GM12878 (cell line): ENCODE results near the gene NDOR1. TPM values are rescaled to one million over a fixed set of nuclear protein-coding genes. Genes with fewer than 3 reads are reported as not detected.
A peak's percentile ranks its signal among the peaks of the same experiment; 100 is the strongest.

ENCODE experiments used
- BMI1 ChIP-seq: fragments of 450-650 bp; IDR thresholded peaks from 2 replicates; pipeline ENCODE4 v1.6.1; 2016; ENCODE audit warnings: mild to moderate bottlenecking, moderate library complexity, borderline replicate concordance
- CHD1 ChIP-seq: IDR thresholded peaks from 2 replicates; pipeline ENCODE4 v1.6.1; 2012; ENCODE audit warnings: low read depth, low read length, improper control_type of control experiment
- ESRRA ChIP-seq: IDR thresholded peaks from 2 replicates; pipeline ENCODE4 v1.6.1; 2012; ENCODE audit warnings: mild to moderate bottlenecking, low read length, improper control_type of control experiment
- FOXM1 ChIP-seq: IDR thresholded peaks from 2 replicates; pipeline ENCODE4 v1.6.1; 2012; ENCODE audit warnings: low read depth, mild to moderate bottlenecking, inconsistent platforms, low read length, moderate library complexity
- GABPA ChIP-seq: IDR thresholded peaks from 2 replicates; pipeline ENCODE4 v1.6.1; 2014; ENCODE audit warnings: antibody characterized with exemption, low read depth, mild to moderate bottlenecking, inconsistent platforms
- IKZF1 ChIP-seq: fragments of 450-650 bp; conservative IDR thresholded peaks from 2 replicates; pipeline ENCODE4 v1.6.1; 2017; ENCODE audit warnings: antibody characterized with exemption, mild to moderate bottlenecking
- MEF2B ChIP-seq: fragments of 450-650 bp; IDR thresholded peaks from 2 replicates; pipeline ENCODE4 v1.6.1; 2018; ENCODE audit warnings: mild to moderate bottlenecking, moderate library complexity; ENCODE audit not compliant: partially characterized antibody, poor library complexity, severe bottlenecking
- MXI1 ChIP-seq: fragments of 150-350 bp; IDR thresholded peaks from 2 replicates; pipeline ENCODE4 v1.6.1; 2011; ENCODE audit warnings: low read depth, mild to moderate bottlenecking, inconsistent platforms, low read length, improper control_type of control experiment
- NFYB ChIP-seq: IDR thresholded peaks from 2 replicates; pipeline ENCODE4 v1.6.1; 2011; ENCODE audit warnings: low read depth, mild to moderate bottlenecking, low read length, improper control_type of control experiment, moderate library complexity; ENCODE audit not compliant: insufficient read depth
- POU2F2 ChIP-seq: IDR thresholded peaks from 3 replicates; pipeline ENCODE4 v1.6.1; 2011; ENCODE audit warnings: low read depth, mild to moderate bottlenecking, low read length, borderline replicate concordance
- SUZ12 ChIP-seq: fragments of 200-600 bp; sonication (generic); IDR thresholded peaks from one replicate; pipeline ENCODE4 v1.6.1; 2018; ENCODE audit warnings: antibody characterized with exemption, mild to moderate bottlenecking; ENCODE audit not compliant: unreplicated experiment
- TAF1 ChIP-seq: IDR thresholded peaks from 2 replicates; pipeline ENCODE4 v1.6.1; 2011; ENCODE audit warnings: mild to moderate bottlenecking, low read depth, low read length, borderline replicate concordance
- ZBTB4 ChIP-seq: fragments of 450-650 bp; formaldehyde crosslinking; IDR thresholded peaks from 2 replicates; pipeline ENCODE4 v1.4.0; 2022; ENCODE audit warnings: mild to moderate bottlenecking, moderate library complexity
- ZNF217 ChIP-seq: fragments of 450-650 bp; IDR thresholded peaks from 2 replicates; pipeline ENCODE4 v1.6.1; 2017; ENCODE audit warnings: antibody characterized with exemption, mild to moderate bottlenecking
- polyA plus RNA-seq, 11 experiments: library from polyadenylated mRNA; depleted of rRNA in 4 of 11; unstranded in 6 of 11; stranded (reverse) in 5 of 11; fragments of >200 nt; fragmentation: Nextera tagmentation in 4 of 11; fragmentation: Illumina TruSeq in 1 of 11; extraction: Ambion mirVana in 4 of 11; extraction: Trizol in 1 of 11; gene quantifications; 1 replicate in 1 of 11; 2 replicates in 10 of 11; pipeline versions ENCODE4 v1.2.1 to v1.2.3, GENCODE V29; 2011 to 2016; ENCODE audit warnings: inconsistent platforms in 2 of 11, missing spikeins in 2 of 11, low read depth in 1 of 11
- total RNA-seq, 4 experiments: library from RNA; depleted of rRNA in 3 of 4; stranded (reverse); fragments of >200 nt in 3 of 4; fragmentation: Illumina TruSeq in 1 of 4; extraction: Trizol in 1 of 4; gene quantifications; 2 replicates each; pipeline versions ENCODE4 v1.2.1 to v1.2.3, GENCODE V29; 2013 to 2021
- TF ChIP-seq, protein P1 (sequence below): fragments of 450-650 bp; IDR thresholded peaks from 2 replicates; pipeline ENCODE4 v1.6.1; 2016; ENCODE audit warnings: mild to moderate bottlenecking
- TF ChIP-seq, protein P2 (sequence below): fragments of 150-350 bp; IDR thresholded peaks from 2 replicates; pipeline ENCODE4 v1.6.1; 2016; ENCODE audit warnings: low read depth, low read length
- TF ChIP-seq, protein P3 (sequence below): fragments of 450-650 bp; IDR thresholded peaks from 2 replicates; pipeline ENCODE4 v1.6.1; 2016; ENCODE audit warnings: mild to moderate bottlenecking
- TF ChIP-seq, protein P4 (sequence below): IDR thresholded peaks from 2 replicates; pipeline ENCODE4 v1.6.1; 2012; ENCODE audit warnings: low read depth, low read length, improper control_type of control experiment

NDOR1 gene
- total and polyA plus RNA-seq, 10 of the 15 experiments (the other 5 are each of a cell fraction or from before 2014, with no cell fraction given), result 0.04 to 32.9 (median 11.1) TPM

DNA sequence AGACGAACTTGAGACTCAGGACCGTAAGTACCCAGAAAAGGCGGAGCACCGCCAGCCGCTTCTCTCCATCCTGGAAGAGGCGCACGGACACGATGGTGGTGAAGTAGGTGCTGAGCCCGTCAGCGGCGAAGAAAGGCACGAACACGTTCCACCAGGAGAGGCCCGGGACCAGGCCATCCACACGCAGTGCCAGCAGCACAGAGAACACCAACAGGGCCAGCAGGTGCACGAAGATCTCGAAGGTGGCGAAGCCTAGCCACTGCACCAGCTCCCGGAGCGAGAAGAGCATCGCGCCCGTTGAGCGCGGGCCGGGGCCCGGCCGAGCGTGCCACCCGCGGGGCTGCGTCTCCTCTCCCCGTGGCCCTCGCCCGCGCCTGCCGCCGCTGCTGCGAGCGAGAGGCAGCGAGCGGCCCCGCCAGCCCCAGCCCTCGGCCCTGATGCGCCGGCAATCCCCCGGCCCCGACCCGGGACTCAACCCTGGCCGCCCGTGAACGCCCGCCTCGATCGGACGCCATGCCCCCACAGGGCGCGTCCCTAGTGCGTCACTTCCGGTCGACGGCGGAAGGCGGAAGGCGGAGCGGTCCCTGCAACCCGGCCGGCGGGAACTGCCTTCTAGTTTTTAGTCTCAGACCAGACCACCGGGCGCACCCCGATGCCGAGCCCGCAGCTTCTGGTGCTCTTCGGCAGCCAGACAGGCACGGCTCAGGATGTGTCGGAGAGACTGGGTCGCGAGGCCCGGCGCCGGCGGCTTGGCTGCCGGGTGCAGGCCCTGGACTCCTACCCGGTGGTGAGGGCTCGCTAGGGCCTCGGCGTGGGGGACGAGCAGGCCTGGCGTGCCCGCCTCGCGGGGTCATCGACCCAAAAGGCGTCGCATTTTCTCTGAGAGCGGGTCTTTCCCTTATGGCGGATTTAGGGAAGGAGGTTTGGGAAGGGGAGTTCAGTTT is at the start of gene NDOR1, which contains the start of gene TMEM203 (continued):
- TF ChIP-seq NFYB (no peak), IKZF1 (peak; percentile 87), ESRRA (no peak), SUZ12 (no peak), GABPA (peak; percentile 96), MXI1 (peak; percentile 89), ZNF217 (peak; percentile 31; the same call in 1 of the 2 replicates), BMI1 (no peak), CHD1 (no peak), TAF1 (peak; percentile 80; the same call in 1 of the 2 replicates), MEF2B (no peak), ZBTB4 (no peak), POU2F2 (peak; percentile 78; the same call in 1 of the 3 replicates), FOXM1 (no peak)
- TF ChIP-seq, protein P1, sequence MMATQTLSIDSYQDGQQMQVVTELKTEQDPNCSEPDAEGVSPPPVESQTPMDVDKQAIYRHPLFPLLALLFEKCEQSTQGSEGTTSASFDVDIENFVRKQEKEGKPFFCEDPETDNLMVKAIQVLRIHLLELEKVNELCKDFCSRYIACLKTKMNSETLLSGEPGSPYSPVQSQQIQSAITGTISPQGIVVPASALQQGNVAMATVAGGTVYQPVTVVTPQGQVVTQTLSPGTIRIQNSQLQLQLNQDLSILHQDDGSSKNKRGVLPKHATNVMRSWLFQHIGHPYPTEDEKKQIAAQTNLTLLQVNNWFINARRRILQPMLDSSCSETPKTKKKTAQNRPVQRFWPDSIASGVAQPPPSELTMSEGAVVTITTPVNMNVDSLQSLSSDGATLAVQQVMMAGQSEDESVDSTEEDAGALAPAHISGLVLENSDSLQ, result no peak
- TF ChIP-seq, protein P2, sequence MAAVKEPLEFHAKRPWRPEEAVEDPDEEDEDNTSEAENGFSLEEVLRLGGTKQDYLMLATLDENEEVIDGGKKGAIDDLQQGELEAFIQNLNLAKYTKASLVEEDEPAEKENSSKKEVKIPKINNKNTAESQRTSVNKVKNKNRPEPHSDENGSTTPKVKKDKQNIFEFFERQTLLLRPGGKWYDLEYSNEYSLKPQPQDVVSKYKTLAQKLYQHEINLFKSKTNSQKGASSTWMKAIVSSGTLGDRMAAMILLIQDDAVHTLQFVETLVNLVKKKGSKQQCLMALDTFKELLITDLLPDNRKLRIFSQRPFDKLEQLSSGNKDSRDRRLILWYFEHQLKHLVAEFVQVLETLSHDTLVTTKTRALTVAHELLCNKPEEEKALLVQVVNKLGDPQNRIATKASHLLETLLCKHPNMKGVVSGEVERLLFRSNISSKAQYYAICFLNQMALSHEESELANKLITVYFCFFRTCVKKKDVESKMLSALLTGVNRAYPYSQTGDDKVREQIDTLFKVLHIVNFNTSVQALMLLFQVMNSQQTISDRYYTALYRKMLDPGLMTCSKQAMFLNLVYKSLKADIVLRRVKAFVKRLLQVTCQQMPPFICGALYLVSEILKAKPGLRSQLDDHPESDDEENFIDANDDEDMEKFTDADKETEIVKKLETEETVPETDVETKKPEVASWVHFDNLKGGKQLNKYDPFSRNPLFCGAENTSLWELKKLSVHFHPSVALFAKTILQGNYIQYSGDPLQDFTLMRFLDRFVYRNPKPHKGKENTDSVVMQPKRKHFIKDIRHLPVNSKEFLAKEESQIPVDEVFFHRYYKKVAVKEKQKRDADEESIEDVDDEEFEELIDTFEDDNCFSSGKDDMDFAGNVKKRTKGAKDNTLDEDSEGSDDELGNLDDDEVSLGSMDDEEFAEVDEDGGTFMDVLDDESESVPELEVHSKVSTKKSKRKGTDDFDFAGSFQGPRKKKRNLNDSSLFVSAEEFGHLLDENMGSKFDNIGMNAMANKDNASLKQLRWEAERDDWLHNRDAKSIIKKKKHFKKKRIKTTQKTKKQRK, result peak; percentile 39; the same call in 1 of the 2 replicates
- TF ChIP-seq, protein P3, sequence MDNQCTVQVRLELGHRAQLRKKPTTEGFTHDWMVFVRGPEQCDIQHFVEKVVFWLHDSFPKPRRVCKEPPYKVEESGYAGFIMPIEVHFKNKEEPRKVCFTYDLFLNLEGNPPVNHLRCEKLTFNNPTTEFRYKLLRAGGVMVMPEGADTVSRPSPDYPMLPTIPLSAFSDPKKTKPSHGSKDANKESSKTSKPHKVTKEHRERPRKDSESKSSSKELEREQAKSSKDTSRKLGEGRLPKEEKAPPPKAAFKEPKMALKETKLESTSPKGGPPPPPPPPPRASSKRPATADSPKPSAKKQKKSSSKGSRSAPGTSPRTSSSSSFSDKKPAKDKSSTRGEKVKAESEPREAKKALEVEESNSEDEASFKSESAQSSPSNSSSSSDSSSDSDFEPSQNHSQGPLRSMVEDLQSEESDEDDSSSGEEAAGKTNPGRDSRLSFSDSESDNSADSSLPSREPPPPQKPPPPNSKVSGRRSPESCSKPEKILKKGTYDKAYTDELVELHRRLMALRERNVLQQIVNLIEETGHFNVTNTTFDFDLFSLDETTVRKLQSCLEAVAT, result no peak
- TF ChIP-seq, protein P4, sequence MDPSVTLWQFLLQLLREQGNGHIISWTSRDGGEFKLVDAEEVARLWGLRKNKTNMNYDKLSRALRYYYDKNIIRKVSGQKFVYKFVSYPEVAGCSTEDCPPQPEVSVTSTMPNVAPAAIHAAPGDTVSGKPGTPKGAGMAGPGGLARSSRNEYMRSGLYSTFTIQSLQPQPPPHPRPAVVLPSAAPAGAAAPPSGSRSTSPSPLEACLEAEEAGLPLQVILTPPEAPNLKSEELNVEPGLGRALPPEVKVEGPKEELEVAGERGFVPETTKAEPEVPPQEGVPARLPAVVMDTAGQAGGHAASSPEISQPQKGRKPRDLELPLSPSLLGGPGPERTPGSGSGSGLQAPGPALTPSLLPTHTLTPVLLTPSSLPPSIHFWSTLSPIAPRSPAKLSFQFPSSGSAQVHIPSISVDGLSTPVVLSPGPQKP, result peak; percentile 94
